ENCODE measurements around the gene CENPB. TPM values are rescaled to one million over a fixed set of nuclear protein-coding genes. Genes with fewer than 3 reads are reported as not detected.
A peak's percentile ranks its signal among the peaks of the same experiment; 100 is the strongest.

Gene CENPB
- total RNA-seq, 1 experiment from 2014 or later = 84.3 TPM

- Histone ChIP-seq H3K9me3 (no peaks in the 10 kb centered on the region), H3K27me3 (replicated peaks; ENCODE audit: control insufficient read depth, insufficient read depth, low read length) (no peaks in the 10 kb centered on the region), H3K36me3 (ENCODE audit: control insufficient read depth, insufficient read depth, low read length) (no peaks in the 10 kb centered on the region), H3K4me1 (no peaks in the 10 kb centered on the region), H3K4me3 (ENCODE audit: low read depth, low read length) (no peak overlapping the region)
- Mint-ChIP-seq H3K4me3 (ENCODE audit: unreplicated experiment) (peak overlapping the region; percentile 60), H3K36me3 (ENCODE audit: insufficient read depth, unreplicated experiment) (peaks cover 7% of the 10 kb centered on the region), H3K27me3 (ENCODE audit: insufficient read depth, unreplicated experiment) (no peaks in the 10 kb centered on the region), H3K4me1 (ENCODE audit: low read depth, unreplicated experiment) (peaks cover 8% of the 10 kb centered on the region), H3K27ac (ENCODE audit: unreplicated experiment) (no peak overlapping the region), H3K9me3 (ENCODE audit: unreplicated experiment) (no peaks in the 10 kb centered on the region)
- no TSS peak for BruUV-seq (replicated peaks)
- TF ChIP-seq CTCF (IDR thresholded peaks at IDR 0.05; ENCODE audit: insufficient read depth in 1 of 2, low read depth in 1 of 2, low read length in 1 of 2, severe bottlenecking in 1 of 2, unreplicated experiment in 1 of 2) = no peak
- ChIA-PET POLR2A (no interaction called here), CTCF (interaction anchor here (0.7 to 1.2 kb wide), 5 partner anchors 10 to 299 kb away, joined by 3 to 4 read pairs (median 3); partner anchors contain the start of genes ADISSP and SPEF1)
- intact Hi-C loops (cut with micrococcal nuclease; ENCODE audit: unreplicated experiment) = no loop called here
- peak; percentile 78 to 90 for DNase-seq
Measured at GRCh38 chr20:3744806-3745685, 41.5 kb downstream of the CENPB start.

GRCh38 chr20:3744037-3744436, 42.5 kb downstream of the CENPB start:
- intact Hi-C loops (cut with micrococcal nuclease; ENCODE audit: unreplicated experiment) = no loop called here
- no peaks in the 10 kb centered on the region for H3K36me3 ChIP-seq (ENCODE audit: control insufficient read depth, insufficient read depth, low read length)
- no peak for DNase-seq
- Mint-ChIP-seq H3K4me1 (ENCODE audit: low read depth, unreplicated experiment) (peaks cover 9% of the 10 kb centered on the region), H3K27ac (ENCODE audit: unreplicated experiment) (no peak overlapping the region), H3K4me3 (ENCODE audit: unreplicated experiment) (no peak overlapping the region), H3K36me3 (ENCODE audit: insufficient read depth, unreplicated experiment) (peaks cover 5% of the 10 kb centered on the region), H3K27me3 (ENCODE audit: insufficient read depth, unreplicated experiment) (no peaks in the 10 kb centered on the region), H3K9me3 (ENCODE audit: unreplicated experiment) (no peaks in the 10 kb centered on the region)
- H3K27me3 ChIP-seq (replicated peaks; ENCODE audit: control insufficient read depth, insufficient read depth, low read length) = no peaks in the 10 kb centered on the region
- POLR2A ChIA-PET = no interaction called here
- no peaks in the 10 kb centered on the region for H3K4me1 ChIP-seq
- no TSS peak for BruUV-seq (replicated peaks)
- H3K9me3 ChIP-seq = no peaks in the 10 kb centered on the region
- TF ChIP-seq CTCF (IDR thresholded peaks at IDR 0.05; ENCODE audit: insufficient read depth in 1 of 2, low read depth in 1 of 2, low read length in 1 of 2, severe bottlenecking in 1 of 2, unreplicated experiment in 1 of 2) = no peak
- CTCF ChIA-PET = interaction anchor here (0.7 kb wide), 1 partner anchor 74 kb away, joined by 3 read pairs; no protein-coding TSS in a partner anchor
- no peak overlapping the region for H3K4me3 ChIP-seq (ENCODE audit: low read depth, low read length)

GRCh38 chr20:3743251-3743650, 43.3 kb downstream of the CENPB start:
- no peaks in the 10 kb centered on the region for H3K27me3 Mint-ChIP-seq (ENCODE audit: insufficient read depth, unreplicated experiment)
- H3K4me1 Mint-ChIP-seq (ENCODE audit: low read depth, unreplicated experiment) = peaks cover 17% of the 10 kb centered on the region
- Histone ChIP-seq H3K27me3 (replicated peaks; ENCODE audit: control insufficient read depth, insufficient read depth, low read length) (no peaks in the 10 kb centered on the region), H3K36me3 (ENCODE audit: control insufficient read depth, insufficient read depth, low read length) (no peaks in the 10 kb centered on the region), H3K4me3 (ENCODE audit: low read depth, low read length) (no peak overlapping the region), H3K9me3 (no peaks in the 10 kb centered on the region), H3K4me1 (peaks cover 1% of the 10 kb centered on the region)
- no peaks in the 10 kb centered on the region for H3K36me3 Mint-ChIP-seq (ENCODE audit: insufficient read depth, unreplicated experiment)
- no peaks in the 10 kb centered on the region for H3K9me3 Mint-ChIP-seq (ENCODE audit: unreplicated experiment)
- H3K4me3 Mint-ChIP-seq (ENCODE audit: unreplicated experiment) = no peak overlapping the region
- intact Hi-C loops (cut with micrococcal nuclease; ENCODE audit: unreplicated experiment) = no loop called here
- ChIA-PET CTCF (interaction anchor here (0.7 kb wide), 1 partner anchor 75 kb away, joined by 3 read pairs; no protein-coding TSS in a partner anchor), POLR2A (no interaction called here)
- DNase-seq = no peak
- no peak overlapping the region for H3K27ac Mint-ChIP-seq (ENCODE audit: unreplicated experiment)
- BruUV-seq (replicated peaks) = no TSS peak
- no peak for TF ChIP-seq CTCF (IDR thresholded peaks at IDR 0.05; ENCODE audit: insufficient read depth in 1 of 2, low read depth in 1 of 2, low read length in 1 of 2, severe bottlenecking in 1 of 2, unreplicated experiment in 1 of 2)
